HepG2 (cell line): ENCODE data around the gene LARP1B. TPM values are rescaled to one million over a fixed set of nuclear protein-coding genes. Genes with fewer than 3 reads are reported as not detected.

ENCODE experiments used
- ATAC-seq: fragments of 200-7000 bp; cut with Tn5 transposase; 3 replicates; pipeline ENCODE4 v1.9.1; 2020; ENCODE audit warnings: mild to moderate bottlenecking, moderate library complexity
- Bru-seq: library from RNA; stranded (reverse); fragments of 400-500 nt; gene quantifications from one replicate; lab custom pipeline; 2021; lab: Mats Ljungman, UMichigan
- BruChase-seq, 2 experiments: library from RNA; stranded (reverse); fragments of 400-500 nt; gene quantifications; one replicate each; lab custom pipeline; 2021; lab: Mats Ljungman, UMichigan
- BruUV-seq: library from RNA; stranded (reverse); fragments of 400-500 nt; replicated peaks from 2 replicates; lab custom pipeline; 2021; lab: Mats Ljungman, UMichigan
- CTCF ChIA-PET: fragments of 300-600 bp; formaldehyde crosslinking; extraction: SDS; loops from one replicate; lab custom pipeline; 2021; ENCODE audit warnings: low total read pairs, inconsistent platforms, low intra/inter-chr PET ratio; lab: Yijun Ruan, JAX
- POLR2A ChIA-PET: fragments of 350-600 bp; sonication (Branson Sonifier 250); formaldehyde crosslinking; loops from one replicate; lab custom pipeline; 2020; ENCODE audit warnings: antibody characterized with exemption, inconsistent platforms; lab: Yijun Ruan, JAX
- DNase-seq: peaks from one replicate; pipeline ENCODE4 v3.0.0-alpha.2; 2015; ENCODE audit warnings: low spot score
- FAIRE-seq: peaks from 3 replicates; lab custom pipeline; 2011; peaks lifted over from hg19 to GRCh38; lab: Jason Lieb, UNC
- H2AFZ ChIP-seq: one replicate; pipeline ENCODE4 v1.6.1; 2011; ENCODE audit warnings: low read length, inconsistent platforms
- H3K27ac ChIP-seq: fragments of 300-600 bp; 3 replicates; pipeline ENCODE4 v1.8.0; 2011; ENCODE audit warnings: mixed run types, mild to moderate bottlenecking, mixed read lengths, low read length, inconsistent platforms; ENCODE audit not compliant: insufficient read depth; ENCODE audit errors: extremely low read length
- H3K27me3 ChIP-seq, 2 experiments: fragments of 200-600 bp in 1 of 2; 2 replicates in 1 of 2; 3 replicates in 1 of 2; pipeline versions ENCODE4 v1.6.0 to v1.8.0; 2011; ENCODE audit warnings: low read length in 2 of 2, mild to moderate bottlenecking in 2 of 2, moderate library complexity in 2 of 2, inconsistent platforms in 1 of 2; ENCODE audit not compliant: insufficient read depth in 2 of 2, control insufficient read depth in 1 of 2
- H3K36me3 ChIP-seq, 2 experiments: fragments of 200-600 bp in 1 of 2; replicated peaks in 1 of 2; 2 replicates in 1 of 2; 3 replicates in 1 of 2; pipeline versions ENCODE4 v1.5.1 to v1.8.0; 2011; ENCODE audit warnings: low read length in 2 of 2, inconsistent platforms in 1 of 2; ENCODE audit not compliant: insufficient read depth in 2 of 2, control insufficient read depth in 1 of 2
- H3K4me1 ChIP-seq: 2 replicates; pipeline ENCODE4 v1.5.1; 2012; ENCODE audit warnings: low read length, inconsistent platforms; ENCODE audit not compliant: insufficient read depth
- H3K4me2 ChIP-seq: 2 replicates; pipeline ENCODE4 v1.6.0; 2011; ENCODE audit warnings: low read depth, low read length, inconsistent platforms
- H3K4me3 ChIP-seq, 3 experiments: fragments of 200-600 bp in 1 of 3; sonication (generic), shearing (Covaris generic) in 1 of 3; replicated peaks in 1 of 3; 2 replicates each; pipeline ENCODE4 v1.5.1; 2011 to 2016; ENCODE audit warnings: low read length in 3 of 3, inconsistent platforms in 2 of 3, low read depth in 2 of 3, mild to moderate bottlenecking in 2 of 3, control low read depth in 1 of 3, mixed read lengths in 1 of 3; ENCODE audit not compliant: insufficient read depth in 1 of 3
- H3K79me2 ChIP-seq: one replicate; pipeline ENCODE4 v1.6.1; 2011; ENCODE audit warnings: low read length, inconsistent platforms; ENCODE audit not compliant: insufficient read depth
- H3K9ac ChIP-seq: 2 replicates; pipeline ENCODE4 v1.6.0; 2011; ENCODE audit warnings: mild to moderate bottlenecking, low read depth, low read length, inconsistent platforms; ENCODE audit not compliant: insufficient read depth
- H3K9me3 ChIP-seq: 2 replicates; pipeline ENCODE4 v1.5.1; 2012; ENCODE audit warnings: mild to moderate bottlenecking, low read length
- H4K20me1 ChIP-seq: 2 replicates; pipeline ENCODE4 v1.6.0; 2011; ENCODE audit warnings: inconsistent platforms, mild to moderate bottlenecking, low read length, moderate library complexity; ENCODE audit not compliant: insufficient read depth
- ETV6 ChIP-seq: sonication (generic); formaldehyde crosslinking; conservative IDR thresholded peaks from 2 replicates; pipeline ENCODE4 v1.4.0; 2020; ENCODE audit warnings: missing genetic modification reagents
- HNF1B ChIP-seq: sonication (generic); formaldehyde crosslinking; IDR thresholded peaks from 2 replicates; pipeline ENCODE4 v1.5.1; 2020; ENCODE audit warnings: mild to moderate bottlenecking, moderate library complexity, missing genetic modification reagents
- SYNCRIP ChIP-seq: fragments of 200-400 bp; formaldehyde crosslinking; IDR thresholded peaks from 2 replicates; pipeline ENCODE4 v1.6.1; 2018; ENCODE audit warnings: mild to moderate bottlenecking, low read depth, low read length; ENCODE audit not compliant: insufficient read depth
- ZMYM4 ChIP-seq: sonication (generic); formaldehyde crosslinking; IDR thresholded peaks from 2 replicates; pipeline ENCODE4 v1.8.1; 2023; ENCODE audit warnings: mild to moderate bottlenecking, missing genetic modification reagents
- ZNF337 ChIP-seq: sonication (generic); formaldehyde crosslinking; IDR thresholded peaks from 2 replicates; pipeline ENCODE4 v1.5.1; 2020; ENCODE audit warnings: missing genetic modification reagents, low read depth, mild to moderate bottlenecking, borderline replicate concordance
- ZNF761 ChIP-seq: sonication (generic); formaldehyde crosslinking; conservative IDR thresholded peaks from 2 replicates; pipeline ENCODE4 v1.4.0; 2020; ENCODE audit warnings: mild to moderate bottlenecking, missing genetic modification reagents
- ZZZ3 ChIP-seq: sonication (generic); formaldehyde crosslinking; IDR thresholded peaks from 2 replicates; pipeline ENCODE4 v1.4.0; 2020; ENCODE audit warnings: missing genetic modification reagents, mild to moderate bottlenecking, borderline replicate concordance
- WGBS: methylation state at CpG from one replicate; pipeline ENCODE4 v1.1.6; 2017; ENCODE audit warnings: low lambda C conversion rate; 5-methylcytosine and 5-hydroxymethylcytosine counted together
- in situ Hi-C: cut with HindIII; loops from 2 replicates; pipeline ENCODE4 v1.10.0; 2017; ENCODE audit warnings: low pct_unique_long_range_greater_than_20kb; ENCODE audit not compliant: extremely low pct_ligation_motif_present
- intact Hi-C: fragments of 100-400 bp; cut with micrococcal nuclease; formaldehyde crosslinking; loops from one replicate; pipeline ENCODE4 v1.10.0; 2022; ENCODE audit not compliant: unreplicated experiment
- long read RNA-seq, 2 experiments: library from RNA in 1 of 2; library from polyadenylated mRNA in 1 of 2; stranded (forward) in 1 of 2; unstranded in 1 of 2; transcript quantifications; one replicate each; pipeline ENCODE4 v2.0.0, GENCODE V29; 2019 to 2022
- polyA minus RNA-seq, 3 experiments: library from RNA; depleted of rRNA, polyadenylated mRNA; stranded (reverse); fragments of >200 nt; gene quantifications; 2 replicates each; pipeline ENCODE4 v1.2.3, GENCODE V29; 2011; ENCODE audit warnings: low replicate concordance in 1 of 3
- polyA plus RNA-seq, 8 experiments: library from polyadenylated mRNA; depleted of rRNA in 3 of 8; stranded (reverse) in 7 of 8; unstranded in 1 of 8; fragments of >200 nt; fragmentation: Illumina TruSeq in 4 of 8; extraction: Trizol in 4 of 8; gene quantifications; 2 replicates each; pipeline versions ENCODE4 v1.2.1 to v1.2.3, GENCODE V29; 2011 to 2016; ENCODE audit warnings: low read depth in 4 of 8, missing spikeins in 1 of 8, mixed read lengths in 1 of 8; ENCODE audit not compliant: insufficient read depth in 1 of 8
- total RNA-seq, 5 experiments: library from RNA; depleted of rRNA; stranded (reverse); fragments of >200 nt; fragmentation: Illumina TruSeq; extraction: Trizol; gene quantifications; 2 replicates each; pipeline ENCODE4 v1.2.3, GENCODE V29; 2016; ENCODE audit warnings: low read depth in 1 of 5
- TF ChIP-seq, protein P1 (sequence below): sonication (generic); formaldehyde crosslinking; IDR thresholded peaks from 2 replicates; pipeline ENCODE4 v1.4.0; 2020; ENCODE audit warnings: mild to moderate bottlenecking, missing genetic modification reagents, borderline replicate concordance

The LARP1B gene
- total RNA-seq (2016; rRNA removed; fragmentation: Illumina TruSeq; extraction: Trizol): 52.7 and 57.1 TPM in 2 replicates
- total RNA-seq (2016; cell fraction: cytosol; rRNA removed; fragmentation: Illumina TruSeq; extraction: Trizol; ENCODE audit: low read depth): 57.3 and 59.1 TPM in 2 replicates
- total RNA-seq (2016; cell fraction: insoluble cytoplasmic fraction; rRNA removed; fragmentation: Illumina TruSeq; extraction: Trizol): 50.4 and 54.7 TPM in 2 replicates
- total RNA-seq (2016; cell fraction: membrane; rRNA removed; fragmentation: Illumina TruSeq; extraction: Trizol): 43.0 and 47.6 TPM in 2 replicates
- total RNA-seq (2016; cell fraction: nucleus; rRNA removed; fragmentation: Illumina TruSeq; extraction: Trizol): 55.4 and 59.3 TPM in 2 replicates
- 17.0 and 19.2 TPM in 2 replicates for polyA plus RNA-seq (2011; rRNA removed)
- polyA plus RNA-seq (2011; cell fraction: cytosol; rRNA removed): 6.2 and 11.8 TPM in 2 replicates
- 8.7 and 12.3 TPM in 2 replicates for polyA plus RNA-seq (2011; cell fraction: nucleus; rRNA removed)
- polyA plus RNA-seq (2012): 25.2 and 26.4 TPM in 2 replicates
- polyA plus RNA-seq (2016; cell fraction: cytosol; fragmentation: Illumina TruSeq; extraction: Trizol; ENCODE audit: low read depth): 9.9 and 10.0 TPM in 2 replicates
- 48.3 and 48.7 TPM in 2 replicates for polyA plus RNA-seq (2016; cell fraction: insoluble cytoplasmic fraction; fragmentation: Illumina TruSeq; extraction: Trizol; ENCODE audit: low read depth)
- 20.6 and 21.4 TPM in 2 replicates for polyA plus RNA-seq (2016; cell fraction: membrane; fragmentation: Illumina TruSeq; extraction: Trizol; ENCODE audit: low read depth)
- 49.4 and 50.8 TPM in 2 replicates for polyA plus RNA-seq (2016; cell fraction: nucleus; fragmentation: Illumina TruSeq; extraction: Trizol; ENCODE audit: insufficient read depth, low read depth)
- polyA minus RNA-seq (2011; rRNA and poly(A)+ RNA removed; ENCODE audit: low replicate concordance): 4.5 and 6.3 TPM in 2 replicates
- 14.9 and 21.8 TPM in 2 replicates for polyA minus RNA-seq (2011; cell fraction: cytosol; rRNA and poly(A)+ RNA removed)
- polyA minus RNA-seq (2011; cell fraction: nucleus; rRNA and poly(A)+ RNA removed): 64.8 and 75.1 TPM in 2 replicates
- Bru-seq, nascent RNA: percentile 72 among the genes with signal in this experiment
- BruChase-seq, experiment 1, labeled RNA remaining after a 6-hour chase: percentile 79 among the genes with signal in this experiment
- percentile 78 among the genes with signal in this experiment for BruChase-seq, experiment 2, labeled RNA remaining after a 2-hour chase
- long read RNA-seq, experiment 1, partial matches to known transcripts: 7 of 19 reads
- long read RNA-seq, experiment 1, other reads (novel, unspliced or antisense): 6 of 19 reads
- long read RNA-seq, experiment 2, transcript LARP1B-202 (10 exons, 2,151 nt): major isoform, 16 of 59 reads
- long read RNA-seq, experiment 2, transcript LARP1B-211 (10 exons, 2,563 nt): minor isoform, 10 of 59 reads
- long read RNA-seq, experiment 2, partial matches to known transcripts: 4 of 59 reads
- long read RNA-seq, experiment 2, other reads (novel, unspliced or antisense): 27 of 59 reads

DNA sequence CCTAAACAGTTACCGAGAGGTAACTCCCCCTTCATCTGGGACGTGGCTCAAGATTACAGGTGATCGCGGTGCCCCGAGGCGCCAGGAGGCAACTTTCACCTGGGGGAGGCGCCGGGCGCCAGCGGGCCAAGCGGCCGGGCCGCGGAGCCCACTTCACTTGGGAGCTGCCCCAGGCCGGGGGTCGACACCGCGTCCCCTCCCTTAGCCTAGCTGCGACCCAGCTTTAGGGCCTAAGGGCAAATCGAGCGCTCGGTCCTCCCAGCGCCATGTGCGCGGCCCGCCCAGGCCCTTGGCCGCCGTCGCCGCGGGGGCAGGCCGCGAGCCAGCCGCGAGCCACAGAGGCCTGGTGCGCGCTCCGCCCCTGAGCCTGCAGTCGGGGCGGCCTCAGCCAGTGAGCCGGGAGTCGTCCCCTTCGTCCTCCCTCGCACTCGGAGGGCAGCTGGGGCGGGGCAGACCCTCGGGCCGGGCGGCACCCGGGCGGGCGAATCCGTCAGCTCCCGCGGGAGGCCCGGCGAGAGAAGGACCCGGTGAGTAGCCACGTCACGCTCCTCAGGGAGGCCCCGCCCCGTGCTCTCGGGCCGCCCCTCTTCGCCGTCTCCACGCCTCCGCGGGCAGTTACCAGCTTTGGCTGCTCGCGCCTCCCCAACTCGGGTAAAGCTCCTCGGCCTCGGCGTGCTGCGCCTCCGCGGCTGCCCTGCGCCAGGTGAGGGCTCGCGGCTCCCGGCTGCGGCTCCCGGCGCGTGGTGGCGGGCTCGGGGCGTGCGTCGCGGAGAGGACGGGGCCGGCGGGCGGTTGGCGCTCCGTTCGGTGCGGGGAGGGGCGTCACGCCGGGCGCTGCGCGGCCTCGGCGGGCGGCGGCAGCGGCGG lies at the start of gene LARP1B:
TSS of gene LARP1B (plus strand) at position 614 of the 867 bp plus-strand sequence. CDS start 13,640 bp downstream, outside the sequence.
- no peaks in the 10 kb centered on the region for H3K36me3 ChIP-seq
- peak; percentile 43 for FAIRE-seq
- BruUV-seq: no TSS peak
- H3K27me3 ChIP-seq: no peaks in the 10 kb centered on the region
- peaks cover 40% of the 10 kb centered on the region for H3K4me1 ChIP-seq
- peak; percentile 91 for DNase-seq
- 0% methylated on average over 1 of the region's 112 CpGs for WGBS
- CTCF ChIA-PET: no interaction called here
- peak within 1 kb of the TSS; percentile 71 to 94 (median 91) for H3K4me3 ChIP-seq
- no peaks in the 10 kb centered on the region for H3K9me3 ChIP-seq
- peak within 1 kb of the TSS; percentile 99 for H3K9ac ChIP-seq
- H3K79me2 ChIP-seq: peaks cover 36% of the 10 kb centered on the region
- peaks cover 21% of the 10 kb centered on the region for H4K20me1 ChIP-seq
- no peak within 1 kb of the TSS for H2AFZ ChIP-seq
- POLR2A ChIA-PET: interaction anchor here (0.6 to 3.2 kb wide), 10 partner anchors 9 to 814 kb away, joined by 3 to 52 read pairs (median 6); partner anchors contain the start of genes ABHD18, MFSD8, PGRMC2 and PLK4
- peak within 1 kb of the TSS; percentile 85 for H3K4me2 ChIP-seq
- H3K27ac ChIP-seq: peak within 1 kb of the TSS; percentile 99
- in situ Hi-C loops (no loop called here), intact Hi-C loops (loop anchor here (1.0 to 5.0 kb wide), 2 partner anchors 95 to 226 kb away; partner anchors contain the start of gene PGRMC2)
- peak; percentile 92 for ATAC-seq
- TF ChIP-seq, protein P1, sequence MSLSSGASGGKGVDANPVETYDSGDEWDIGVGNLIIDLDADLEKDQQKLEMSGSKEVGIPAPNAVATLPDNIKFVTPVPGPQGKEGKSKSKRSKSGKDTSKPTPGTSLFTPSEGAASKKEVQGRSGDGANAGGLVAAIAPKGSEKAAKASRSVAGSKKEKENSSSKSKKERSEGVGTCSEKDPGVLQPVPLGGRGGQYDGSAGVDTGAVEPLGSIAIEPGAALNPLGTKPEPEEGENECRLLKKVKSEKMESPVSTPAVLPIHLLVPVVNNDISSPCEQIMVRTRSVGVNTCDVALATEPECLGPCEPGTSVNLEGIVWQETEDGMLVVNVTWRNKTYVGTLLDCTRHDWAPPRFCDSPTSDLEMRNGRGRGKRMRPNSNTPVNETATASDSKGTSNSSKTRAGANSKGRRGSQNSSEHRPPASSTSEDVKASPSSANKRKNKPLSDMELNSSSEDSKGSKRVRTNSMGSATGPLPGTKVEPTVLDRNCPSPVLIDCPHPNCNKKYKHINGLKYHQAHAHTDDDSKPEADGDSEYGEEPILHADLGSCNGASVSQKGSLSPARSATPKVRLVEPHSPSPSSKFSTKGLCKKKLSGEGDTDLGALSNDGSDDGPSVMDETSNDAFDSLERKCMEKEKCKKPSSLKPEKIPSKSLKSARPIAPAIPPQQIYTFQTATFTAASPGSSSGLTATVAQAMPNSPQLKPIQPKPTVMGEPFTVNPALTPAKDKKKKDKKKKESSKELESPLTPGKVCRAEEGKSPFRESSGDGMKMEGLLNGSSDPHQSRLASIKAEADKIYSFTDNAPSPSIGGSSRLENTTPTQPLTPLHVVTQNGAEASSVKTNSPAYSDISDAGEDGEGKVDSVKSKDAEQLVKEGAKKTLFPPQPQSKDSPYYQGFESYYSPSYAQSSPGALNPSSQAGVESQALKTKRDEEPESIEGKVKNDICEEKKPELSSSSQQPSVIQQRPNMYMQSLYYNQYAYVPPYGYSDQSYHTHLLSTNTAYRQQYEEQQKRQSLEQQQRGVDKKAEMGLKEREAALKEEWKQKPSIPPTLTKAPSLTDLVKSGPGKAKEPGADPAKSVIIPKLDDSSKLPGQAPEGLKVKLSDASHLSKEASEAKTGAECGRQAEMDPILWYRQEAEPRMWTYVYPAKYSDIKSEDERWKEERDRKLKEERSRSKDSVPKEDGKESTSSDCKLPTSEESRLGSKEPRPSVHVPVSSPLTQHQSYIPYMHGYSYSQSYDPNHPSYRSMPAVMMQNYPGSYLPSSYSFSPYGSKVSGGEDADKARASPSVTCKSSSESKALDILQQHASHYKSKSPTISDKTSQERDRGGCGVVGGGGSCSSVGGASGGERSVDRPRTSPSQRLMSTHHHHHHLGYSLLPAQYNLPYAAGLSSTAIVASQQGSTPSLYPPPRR: peak; percentile 33; the same call in 1 of the 2 replicates
- TF ChIP-seq ZMYM4 (CRISPR knock-in tag): peak; percentile 90
- TF ChIP-seq HNF1B: 0 out of 2 replicates have a peak, but pooled peaks have one; percentile 21
- TF ChIP-seq ZZZ3 (CRISPR knock-in tag): peak; percentile 73; the same call in 1 of the 2 replicates
- 0 out of 2 replicates have a peak, but pooled peaks have one; percentile 34 for TF ChIP-seq ETV6
- TF ChIP-seq SYNCRIP: no peak
- TF ChIP-seq ZNF761 (CRISPR knock-in tag): peak; percentile 84
- peak; percentile 44; the same call in 1 of the 2 replicates for TF ChIP-seq ZNF337 (CRISPR knock-in tag)
